ENCODE measurements around the gene MCC.

Gene MCC

DNA sequence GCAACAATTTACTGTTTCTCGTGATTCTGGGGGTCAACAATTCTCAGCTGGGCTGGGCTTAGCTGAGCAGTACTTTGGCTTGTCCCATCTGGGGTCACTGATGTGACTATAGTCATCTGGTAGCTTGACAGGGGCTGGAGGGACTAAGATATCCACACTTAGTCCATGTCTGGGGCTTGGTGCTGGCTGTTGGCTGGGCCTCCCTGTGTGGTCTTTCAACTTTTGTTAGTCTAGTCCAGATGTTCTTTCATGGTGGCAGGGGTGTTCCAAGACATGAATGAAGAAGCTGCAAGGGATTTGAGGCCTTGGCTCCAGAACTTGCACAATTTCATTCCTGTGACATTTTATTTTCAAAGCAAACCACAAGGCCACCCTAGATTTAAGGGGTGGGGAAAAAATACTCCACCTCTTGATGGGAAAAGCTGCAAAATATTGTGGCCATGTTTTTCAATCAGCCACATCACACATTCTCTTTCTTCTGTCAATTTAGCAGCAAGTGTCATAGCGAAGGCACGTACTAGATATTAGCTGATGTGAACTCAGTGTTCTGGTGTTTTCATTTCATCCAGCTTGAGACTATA is 112.7 kb downstream of the MCC start:
- TF ChIP-seq FOXM1 (IDR thresholded peaks at IDR 0.05; ENCODE audit: borderline replicate concordance) (no peak), FOXA1 (IDR thresholded peaks at IDR 0.05) (no peak), SUZ12 (IDR thresholded peaks at IDR 0.05) (no peak), TARDBP (IDR thresholded peaks at IDR 0.05) (no peak), LEF1 (IDR thresholded peaks at IDR 0.05; ENCODE audit: borderline replicate concordance) (no peak), SP1 (IDR thresholded peaks at IDR 0.05) (no peak), BHLHE40 (IDR thresholded peaks at IDR 0.05; ENCODE audit: borderline replicate concordance) (no peak), ZNF384 (IDR thresholded peaks at IDR 0.05) (no peak), HDGF (IDR thresholded peaks at IDR 0.05; ENCODE audit: borderline replicate concordance) (no peak)
- ChIA-PET POLR2A (no interaction called here), CTCF (interaction anchor here (1.0 kb wide), 1 partner anchor 119 kb away, joined by 3 read pairs; no protein-coding TSS in a partner anchor)
- DNase-seq (ENCODE audit: extremely low spot score) = no peak

DNA sequence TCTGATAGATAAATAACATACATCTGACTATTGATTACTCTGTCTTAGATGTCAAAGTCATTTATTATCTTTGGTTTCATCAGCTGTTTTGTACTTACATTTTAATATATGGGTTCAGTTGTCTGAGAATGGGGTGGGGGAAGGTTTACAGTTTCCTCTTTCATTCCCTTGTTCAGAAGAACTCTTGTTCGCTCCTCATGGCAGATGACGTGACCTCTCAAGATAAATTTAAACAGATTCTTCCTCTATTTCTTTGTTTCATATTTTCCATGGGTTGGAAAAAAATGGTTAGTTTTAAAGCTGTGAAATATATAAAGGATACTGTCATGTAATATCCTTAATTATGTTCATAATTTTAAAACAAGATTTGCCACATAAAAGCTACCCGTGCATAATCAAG is 114.8 kb downstream of the MCC start:
- ChIA-PET CTCF (interaction anchor here (0.6 kb wide), 1 partner anchor 377 kb away, joined by 3 read pairs; no protein-coding TSS in a partner anchor), POLR2A (no interaction called here)
- TF ChIP-seq, protein P1, sequence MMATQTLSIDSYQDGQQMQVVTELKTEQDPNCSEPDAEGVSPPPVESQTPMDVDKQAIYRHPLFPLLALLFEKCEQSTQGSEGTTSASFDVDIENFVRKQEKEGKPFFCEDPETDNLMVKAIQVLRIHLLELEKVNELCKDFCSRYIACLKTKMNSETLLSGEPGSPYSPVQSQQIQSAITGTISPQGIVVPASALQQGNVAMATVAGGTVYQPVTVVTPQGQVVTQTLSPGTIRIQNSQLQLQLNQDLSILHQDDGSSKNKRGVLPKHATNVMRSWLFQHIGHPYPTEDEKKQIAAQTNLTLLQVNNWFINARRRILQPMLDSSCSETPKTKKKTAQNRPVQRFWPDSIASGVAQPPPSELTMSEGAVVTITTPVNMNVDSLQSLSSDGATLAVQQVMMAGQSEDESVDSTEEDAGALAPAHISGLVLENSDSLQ (IDR thresholded peaks at IDR 0.05) = no peak
- TF ChIP-seq NFRKB (IDR thresholded peaks at IDR 0.05) = no peak
- TF ChIP-seq ELF4 (IDR thresholded peaks at IDR 0.05) = no peak
- no peak for TF ChIP-seq HDGF (IDR thresholded peaks at IDR 0.05; ENCODE audit: borderline replicate concordance)
- no peak for TF ChIP-seq SUZ12 (IDR thresholded peaks at IDR 0.05)
- TF ChIP-seq SP1 (IDR thresholded peaks at IDR 0.05) = no peak
- TF ChIP-seq FOXM1 (IDR thresholded peaks at IDR 0.05; ENCODE audit: borderline replicate concordance) = no peak
- TF ChIP-seq FOXK2 (IDR thresholded peaks at IDR 0.05) = no peak
- TF ChIP-seq FOXA1 (IDR thresholded peaks at IDR 0.05) = no peak
- no peak for TF ChIP-seq BHLHE40 (IDR thresholded peaks at IDR 0.05; ENCODE audit: borderline replicate concordance)
- no peak for TF ChIP-seq LEF1 (IDR thresholded peaks at IDR 0.05; ENCODE audit: borderline replicate concordance)
- TF ChIP-seq CTBP1 (IDR thresholded peaks at IDR 0.05; ENCODE audit: borderline replicate concordance) = no peak
- no peak for TF ChIP-seq TARDBP (IDR thresholded peaks at IDR 0.05)
- TF ChIP-seq ZNF384 (IDR thresholded peaks at IDR 0.05) = no peak
- DNase-seq (ENCODE audit: extremely low spot score) = no peak

- DNase-seq (ENCODE audit: extremely low spot score) = no peak
- no peak for TF ChIP-seq L3MBTL2 (conservative IDR thresholded peaks at IDR 0.05)
- TF ChIP-seq FOXK2 (IDR thresholded peaks at IDR 0.05) = no peak
- TF ChIP-seq NFRKB (IDR thresholded peaks at IDR 0.05) = no peak
- TF ChIP-seq FOXA1 (IDR thresholded peaks at IDR 0.05) = no peak
- no peak for TF ChIP-seq BHLHE40 (IDR thresholded peaks at IDR 0.05; ENCODE audit: borderline replicate concordance)
- no peak for TF ChIP-seq ZNF384 (IDR thresholded peaks at IDR 0.05)
- no peak for TF ChIP-seq SUZ12 (IDR thresholded peaks at IDR 0.05)
- TF ChIP-seq HDGF (IDR thresholded peaks at IDR 0.05; ENCODE audit: borderline replicate concordance) = no peak
- no peak for TF ChIP-seq LEF1 (IDR thresholded peaks at IDR 0.05; ENCODE audit: borderline replicate concordance)
- no peak for TF ChIP-seq SP1 (IDR thresholded peaks at IDR 0.05)
- TF ChIP-seq CTBP1 (IDR thresholded peaks at IDR 0.05; ENCODE audit: borderline replicate concordance) = no peak
- TF ChIP-seq, protein P1 (IDR thresholded peaks at IDR 0.05) = no peak
- no peak for TF ChIP-seq FOXM1 (IDR thresholded peaks at IDR 0.05; ENCODE audit: borderline replicate concordance)
- no peak for TF ChIP-seq ARNT (IDR thresholded peaks at IDR 0.05)
- TF ChIP-seq ELF4 (IDR thresholded peaks at IDR 0.05) = no peak
- TF ChIP-seq TARDBP (IDR thresholded peaks at IDR 0.05) = no peak
Measured at GRCh38 chr5:113371721-113372196, 116.5 kb downstream of the MCC start.

DNA sequence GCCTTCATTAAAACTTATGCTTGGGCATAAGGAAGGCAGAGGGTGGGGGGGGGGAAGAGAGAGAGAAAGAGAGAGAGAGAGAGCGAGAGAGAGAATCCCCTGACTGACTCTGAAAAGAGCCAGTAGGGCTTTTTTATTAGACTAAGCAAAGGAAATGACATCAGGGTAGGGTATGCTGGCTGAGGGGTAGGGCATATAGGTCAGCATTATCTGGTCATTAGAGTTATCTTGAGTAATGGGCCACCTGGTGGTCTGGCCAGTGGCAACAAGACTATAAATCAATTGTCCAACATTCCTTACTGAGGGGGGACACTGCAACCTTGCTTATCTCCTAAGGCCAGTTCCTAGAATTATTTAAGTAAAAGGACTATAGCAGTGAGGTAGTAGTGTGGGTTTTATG is 120.7 kb downstream of the MCC start:
- TF ChIP-seq FOXK2 (IDR thresholded peaks at IDR 0.05) (no peak), ELF4 (IDR thresholded peaks at IDR 0.05) (no peak), LEF1 (IDR thresholded peaks at IDR 0.05; ENCODE audit: borderline replicate concordance) (no peak), TARDBP (IDR thresholded peaks at IDR 0.05) (no peak), SP1 (IDR thresholded peaks at IDR 0.05) (no peak), L3MBTL2 (conservative IDR thresholded peaks at IDR 0.05) (no peak)
- POLR2A ChIA-PET = no interaction called here
- CTCF ChIA-PET = no interaction called here
- DNase-seq (ENCODE audit: extremely low spot score) = no peak

More at GRCh38 chr5:113371721-113372196, 116.5 kb downstream of the MCC start:
- CTCF ChIA-PET = no interaction called here
- POLR2A ChIA-PET = no interaction called here

- ChIA-PET POLR2A (no interaction called here), CTCF (no interaction called here)
- DNase-seq (ENCODE audit: extremely low spot score) = no peak
- TF ChIP-seq CTBP1 (IDR thresholded peaks at IDR 0.05; ENCODE audit: borderline replicate concordance) (no peak), FOXK2 (IDR thresholded peaks at IDR 0.05) (no peak), ZNF384 (IDR thresholded peaks at IDR 0.05) (no peak), FOXM1 (IDR thresholded peaks at IDR 0.05; ENCODE audit: borderline replicate concordance) (no peak), SUZ12 (IDR thresholded peaks at IDR 0.05) (no peak), NFRKB (IDR thresholded peaks at IDR 0.05) (no peak), ARNT (IDR thresholded peaks at IDR 0.05) (no peak), HDGF (IDR thresholded peaks at IDR 0.05; ENCODE audit: borderline replicate concordance) (no peak), FOXA1 (IDR thresholded peaks at IDR 0.05) (no peak), TARDBP (IDR thresholded peaks at IDR 0.05) (no peak), SP1 (IDR thresholded peaks at IDR 0.05) (no peak), BHLHE40 (IDR thresholded peaks at IDR 0.05; ENCODE audit: borderline replicate concordance) (no peak), L3MBTL2 (conservative IDR thresholded peaks at IDR 0.05) (no peak), ELF4 (IDR thresholded peaks at IDR 0.05) (no peak), LEF1 (IDR thresholded peaks at IDR 0.05; ENCODE audit: borderline replicate concordance) (no peak)
- TF ChIP-seq, protein P1 (IDR thresholded peaks at IDR 0.05) = no peak
Measured at GRCh38 chr5:113364466-113364865, 123.8 kb downstream of the MCC start.

DNA sequence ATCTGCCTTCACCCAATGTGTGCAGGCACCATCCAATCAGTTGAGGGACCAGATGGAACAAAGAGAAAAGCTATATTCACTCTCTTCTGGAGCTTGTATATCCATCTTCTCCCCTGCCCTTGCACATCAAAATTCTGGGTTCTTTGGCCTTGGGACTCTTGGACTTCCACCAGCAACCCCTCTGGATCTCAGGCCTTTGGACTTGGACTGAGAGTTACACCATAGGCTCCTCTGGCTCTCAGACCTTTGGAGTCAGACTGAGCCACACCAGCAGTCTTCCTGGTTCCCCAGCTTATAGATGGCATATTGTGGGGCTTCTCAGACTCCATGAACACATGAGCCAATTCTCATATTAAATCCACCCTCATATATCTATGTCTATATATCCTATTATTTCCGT is 126.6 kb downstream of the MCC start:
- ChIA-PET POLR2A (no interaction called here), CTCF (interaction anchor here (1.2 kb wide), 1 partner anchor 18 kb away, joined by 5 read pairs; no protein-coding TSS in a partner anchor)
- no peak for DNase-seq (ENCODE audit: extremely low spot score)
- no peak for TF ChIP-seq LEF1 (IDR thresholded peaks at IDR 0.05; ENCODE audit: borderline replicate concordance)
